HUES48 (cell line): ENCODE data around the gene PLCL1.

ENCODE experiments used
- H3K27ac ChIP-seq: one replicate; pipeline ENCODE4 v1.7.0; 2013; ENCODE audit warnings: low read depth, low read length, inconsistent platforms
- H3K27me3 ChIP-seq: 2 replicates; pipeline ENCODE4 v1.6.1; 2013; ENCODE audit warnings: mild to moderate bottlenecking, low read length; ENCODE audit not compliant: control insufficient read depth, insufficient read depth
- H3K36me3 ChIP-seq: 2 replicates; pipeline ENCODE4 v1.6.1; 2013; ENCODE audit warnings: low read length; ENCODE audit not compliant: control insufficient read depth, insufficient read depth
- H3K4me1 ChIP-seq: 2 replicates; pipeline ENCODE4 v1.6.1; 2013; ENCODE audit warnings: mild to moderate bottlenecking, low read length; ENCODE audit not compliant: control insufficient read depth, insufficient read depth
- H3K4me3 ChIP-seq: 2 replicates; pipeline ENCODE4 v1.5.1; 2013; ENCODE audit warnings: mild to moderate bottlenecking, low read depth, low read length
- H3K9ac ChIP-seq: 2 replicates; pipeline ENCODE4 v1.6.1; 2013; ENCODE audit warnings: mild to moderate bottlenecking, low read depth, low read length, moderate library complexity
- H3K9me3 ChIP-seq: 2 replicates; pipeline ENCODE4 v1.6.1; 2013; ENCODE audit warnings: low read length; ENCODE audit not compliant: control insufficient read depth, insufficient read depth

PLCL1 gene

DNA sequence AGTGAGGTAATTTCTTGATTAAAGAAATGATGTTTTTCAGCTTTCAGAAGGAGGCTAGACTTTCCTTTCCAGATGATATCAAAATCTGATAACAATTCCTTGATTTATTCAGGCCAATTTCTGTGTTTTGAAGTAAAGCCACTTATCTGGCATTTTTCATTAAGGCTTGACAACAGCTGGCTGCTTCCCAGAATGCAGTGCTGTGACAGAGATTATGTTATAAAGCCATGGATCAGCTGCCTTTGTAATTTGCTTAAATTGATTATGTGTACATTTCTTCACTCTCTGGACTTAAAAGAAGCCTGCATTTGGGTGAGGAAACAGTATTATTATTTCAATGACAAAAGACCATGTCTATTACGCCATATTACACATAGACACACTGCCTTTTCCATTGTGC is 136.0 kb downstream of the PLCL1 start:
- H3K4me1 ChIP-seq, result peaks cover 8% of the 10 kb centered on the region

GRCh38 chr2:197941715-197942114 is 137.3 kb downstream of the PLCL1 start:
- no peaks in the 10 kb centered on the region for H3K9me3 ChIP-seq
- no peak overlapping the region for H3K4me3 ChIP-seq
- no peaks in the 10 kb centered on the region for H3K36me3 ChIP-seq
- peaks cover 15% of the 10 kb centered on the region for H3K4me1 ChIP-seq
- H3K9ac ChIP-seq, result no peak overlapping the region
- no peaks in the 10 kb centered on the region for H3K27me3 ChIP-seq
- H3K27ac ChIP-seq, result peak overlapping the region; percentile 1

More for the DNA sequence above, 136.0 kb downstream of the PLCL1 start:
- Histone ChIP-seq H3K27me3 (no peaks in the 10 kb centered on the region), H3K9ac (no peak overlapping the region), H3K27ac (no peak overlapping the region), H3K9me3 (no peaks in the 10 kb centered on the region), H3K36me3 (no peaks in the 10 kb centered on the region), H3K4me3 (no peak overlapping the region)

GRCh38 chr2:197943731-197944130 is 139.3 kb downstream of the PLCL1 start:
- Histone ChIP-seq H3K9me3 (no peaks in the 10 kb centered on the region), H3K27me3 (no peaks in the 10 kb centered on the region), H3K9ac (no peak overlapping the region), H3K4me1 (peaks cover 26% of the 10 kb centered on the region), H3K27ac (no peak overlapping the region), H3K4me3 (no peak overlapping the region), H3K36me3 (no peaks in the 10 kb centered on the region)

DNA sequence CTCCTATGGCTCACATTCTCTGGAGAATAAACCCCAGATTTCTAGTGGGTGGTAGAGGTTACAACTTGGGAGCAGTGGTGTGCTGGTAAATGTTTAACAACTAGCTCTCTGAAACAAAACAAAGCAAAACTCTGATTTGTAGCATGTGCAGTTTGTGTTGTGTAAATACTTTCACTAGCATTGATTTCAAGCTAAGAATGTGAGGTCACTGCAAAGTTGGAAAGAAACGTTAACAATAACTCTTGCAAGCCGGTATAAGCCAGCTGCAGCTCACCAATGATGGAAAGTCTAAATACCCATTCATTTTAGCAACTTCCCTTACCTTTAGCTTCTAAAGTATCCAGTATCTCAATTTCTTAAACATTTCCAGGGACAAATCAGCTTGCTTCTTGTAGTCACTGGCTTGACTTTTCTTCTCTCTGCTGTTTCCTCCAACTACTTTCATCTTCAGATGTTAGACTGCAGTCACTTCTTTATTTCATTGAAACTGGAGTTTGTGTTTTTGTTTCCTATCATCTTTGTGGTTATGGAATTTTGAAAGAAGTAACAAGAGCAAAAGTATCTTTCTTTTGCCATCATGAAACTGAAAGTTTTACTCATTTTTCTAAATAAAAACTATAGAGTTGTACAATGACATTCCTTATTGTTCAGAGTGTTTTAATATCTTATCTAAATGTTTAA is 140.2 kb downstream of the PLCL1 start:
- no peaks in the 10 kb centered on the region for H3K27me3 ChIP-seq
- H3K9ac ChIP-seq, result no peak overlapping the region
- H3K4me3 ChIP-seq, result no peak overlapping the region
- no peaks in the 10 kb centered on the region for H3K9me3 ChIP-seq
- H3K36me3 ChIP-seq, result no peaks in the 10 kb centered on the region
- H3K27ac ChIP-seq, result no peak overlapping the region
- H3K4me1 ChIP-seq, result peaks cover 31% of the 10 kb centered on the region

DNA sequence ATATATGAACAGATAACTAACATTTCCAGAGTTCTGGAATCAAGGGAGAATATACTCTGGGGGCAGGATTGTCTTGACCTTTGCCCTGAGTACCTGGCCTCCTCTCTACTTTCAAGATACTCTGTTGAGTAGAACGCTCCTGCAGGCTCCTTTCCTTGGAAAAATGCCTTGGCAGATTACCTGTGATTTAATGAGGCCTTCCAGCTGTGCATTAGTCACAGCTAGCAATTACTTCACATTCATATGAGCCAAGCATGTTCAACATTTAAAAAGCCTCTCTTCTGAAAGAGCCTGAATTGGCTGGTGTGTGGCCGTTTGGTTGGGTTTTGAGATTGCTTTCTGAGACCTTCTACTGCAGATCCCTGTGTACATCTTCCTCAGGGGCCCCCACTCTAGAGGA is 142.2 kb downstream of the PLCL1 start:
- Histone ChIP-seq H3K9me3 (no peaks in the 10 kb centered on the region), H3K36me3 (no peaks in the 10 kb centered on the region), H3K27me3 (no peaks in the 10 kb centered on the region), H3K4me1 (peaks cover 36% of the 10 kb centered on the region), H3K4me3 (no peak overlapping the region), H3K27ac (peak overlapping the region; percentile 86), H3K9ac (no peak overlapping the region)

DNA sequence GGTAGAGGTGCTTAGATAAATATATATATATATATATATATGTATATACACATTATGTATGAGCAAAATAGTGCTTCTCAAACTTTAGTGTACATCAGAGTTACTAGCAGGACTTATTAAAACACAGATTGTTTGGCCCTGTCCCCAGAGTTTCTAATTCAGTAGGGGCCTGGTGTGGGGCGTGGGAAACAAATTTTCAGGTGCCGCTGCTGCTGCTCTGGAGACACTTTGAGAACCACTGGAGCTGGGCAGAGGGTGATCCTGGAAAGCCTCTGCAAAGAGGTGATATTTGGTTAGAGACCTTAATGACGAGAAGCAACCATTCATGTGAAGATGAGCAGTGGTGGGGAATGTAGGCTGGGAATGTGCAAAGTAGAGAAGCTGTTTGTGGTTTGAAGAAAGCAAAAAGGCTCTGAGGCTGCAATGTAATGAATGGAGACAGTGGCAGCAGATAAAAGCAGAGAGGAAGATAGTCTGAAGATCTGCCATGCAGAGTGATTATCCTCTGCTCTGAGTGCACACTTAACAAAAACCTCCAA is 142.9 kb downstream of the PLCL1 start:
- Histone ChIP-seq H3K27ac (peak overlapping the region; percentile 86), H3K9ac (no peak overlapping the region), H3K9me3 (no peaks in the 10 kb centered on the region), H3K36me3 (no peaks in the 10 kb centered on the region), H3K4me1 (peaks cover 29% of the 10 kb centered on the region), H3K27me3 (no peaks in the 10 kb centered on the region), H3K4me3 (no peak overlapping the region)

- no peaks in the 10 kb centered on the region for H3K36me3 ChIP-seq
- H3K4me1 ChIP-seq, result peaks cover 28% of the 10 kb centered on the region
- no peak overlapping the region for H3K27ac ChIP-seq
- H3K4me3 ChIP-seq, result no peak overlapping the region
- H3K27me3 ChIP-seq, result no peaks in the 10 kb centered on the region
- H3K9ac ChIP-seq, result no peak overlapping the region
- no peaks in the 10 kb centered on the region for H3K9me3 ChIP-seq
These were observed 144.8 kb downstream of the PLCL1 start for GRCh38 chr2:197949224-197949623.

GRCh38 chr2:197950006-197950405 is 145.6 kb downstream of the PLCL1 start:
- H3K9ac ChIP-seq, result no peak overlapping the region
- H3K4me1 ChIP-seq, result peaks cover 28% of the 10 kb centered on the region
- H3K4me3 ChIP-seq, result no peak overlapping the region
- no peaks in the 10 kb centered on the region for H3K27me3 ChIP-seq
- H3K9me3 ChIP-seq, result no peaks in the 10 kb centered on the region
- H3K27ac ChIP-seq, result no peak overlapping the region
- no peaks in the 10 kb centered on the region for H3K36me3 ChIP-seq

GRCh38 chr2:197950724-197951123 is 146.3 kb downstream of the PLCL1 start:
- Histone ChIP-seq H3K27me3 (no peaks in the 10 kb centered on the region), H3K9me3 (no peaks in the 10 kb centered on the region), H3K4me3 (no peak overlapping the region), H3K27ac (no peak overlapping the region), H3K4me1 (peaks cover 28% of the 10 kb centered on the region), H3K36me3 (no peaks in the 10 kb centered on the region), H3K9ac (no peak overlapping the region)

DNA sequence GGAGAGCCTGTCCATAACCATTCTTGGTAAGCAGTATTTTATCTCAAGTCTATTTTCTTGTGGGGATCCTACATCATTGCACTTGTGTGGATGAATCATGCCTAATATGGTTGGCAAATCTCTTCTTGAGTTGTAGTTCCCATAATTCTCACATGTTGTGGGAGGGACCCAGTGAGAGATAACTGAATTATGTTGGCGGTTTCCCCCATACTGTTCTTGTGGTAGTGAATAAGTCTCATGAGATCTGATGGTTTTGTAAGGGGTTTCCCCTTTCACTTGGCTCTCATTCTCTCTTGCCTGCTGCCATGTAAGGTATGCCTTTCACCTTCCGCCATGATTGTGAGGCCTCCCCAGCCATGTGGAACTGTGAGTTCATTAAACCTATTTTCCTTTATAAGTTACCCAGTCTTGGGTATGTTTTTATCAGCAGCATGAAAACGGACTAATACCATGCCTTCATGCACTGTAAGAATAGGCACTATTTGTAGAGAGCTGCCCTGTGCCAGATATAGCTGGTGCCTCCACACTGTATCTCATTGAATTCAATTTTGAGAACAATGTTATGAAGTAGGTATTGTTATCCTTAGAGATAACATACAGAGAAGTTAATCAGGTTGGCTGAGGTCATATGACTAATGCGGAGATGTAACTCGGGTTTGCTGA is 148.3 kb downstream of the PLCL1 start:
- Histone ChIP-seq H3K9me3 (no peaks in the 10 kb centered on the region), H3K9ac (no peak overlapping the region), H3K36me3 (no peaks in the 10 kb centered on the region), H3K27me3 (no peaks in the 10 kb centered on the region), H3K4me3 (no peak overlapping the region), H3K27ac (no peak overlapping the region), H3K4me1 (peaks cover 15% of the 10 kb centered on the region; the same call in 1 of the 2 replicates)

- Histone ChIP-seq H3K27ac (no peak overlapping the region), H3K4me3 (no peak overlapping the region), H3K4me1 (peaks cover 8% of the 10 kb centered on the region; the same call in 1 of the 2 replicates), H3K9me3 (no peaks in the 10 kb centered on the region), H3K27me3 (no peaks in the 10 kb centered on the region), H3K36me3 (no peaks in the 10 kb centered on the region), H3K9ac (no peak overlapping the region)
These were observed 149.9 kb downstream of the PLCL1 start for GRCh38 chr2:197954328-197954727.
